ENCODE data around the gene B4GALT5.
"Not testable (repeated sequence)": the region's sequence is repeated elsewhere in the genome, so short reads cannot be mapped to it uniquely, and the experiment has no call there.

B4GALT5 gene

GRCh38 chr20:49677777-49678758 lies 35.6 kb downstream of the B4GALT5 start:
- no peak for DNase-seq

DNA sequence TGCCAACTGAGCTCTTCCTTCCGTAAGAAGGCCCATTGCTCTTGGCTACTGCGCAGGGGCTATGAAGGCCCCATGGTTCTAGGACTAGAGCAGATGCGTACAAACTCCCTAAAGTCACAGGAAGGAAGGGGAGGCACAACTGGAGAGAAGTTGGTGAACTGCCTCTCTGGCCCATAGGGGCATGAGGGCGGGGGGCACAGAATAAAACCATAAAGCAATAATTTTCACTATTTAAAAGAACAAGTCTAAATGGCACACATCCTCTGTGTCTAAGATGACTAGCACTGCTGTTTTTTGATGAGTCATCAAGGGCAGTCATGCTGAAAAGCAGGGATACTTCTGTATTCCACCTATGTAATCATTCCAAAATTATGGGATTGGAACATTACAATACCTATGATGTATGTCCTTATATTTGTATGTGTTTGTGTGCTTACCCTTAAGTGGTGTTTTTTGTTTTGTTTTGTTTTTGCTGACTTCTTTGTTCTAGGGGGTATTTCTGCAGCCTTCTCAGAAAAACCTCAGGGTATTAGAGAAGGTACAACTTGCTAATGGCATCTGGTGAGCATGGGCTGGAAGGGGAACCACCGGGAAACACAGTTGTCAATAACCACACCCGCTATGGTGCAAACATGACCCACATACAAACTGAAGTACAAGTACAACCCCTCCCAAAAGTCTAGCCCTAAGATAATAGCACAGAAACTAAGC lies 36.9 kb downstream of the B4GALT5 start:
- no peak for DNase-seq

DNA sequence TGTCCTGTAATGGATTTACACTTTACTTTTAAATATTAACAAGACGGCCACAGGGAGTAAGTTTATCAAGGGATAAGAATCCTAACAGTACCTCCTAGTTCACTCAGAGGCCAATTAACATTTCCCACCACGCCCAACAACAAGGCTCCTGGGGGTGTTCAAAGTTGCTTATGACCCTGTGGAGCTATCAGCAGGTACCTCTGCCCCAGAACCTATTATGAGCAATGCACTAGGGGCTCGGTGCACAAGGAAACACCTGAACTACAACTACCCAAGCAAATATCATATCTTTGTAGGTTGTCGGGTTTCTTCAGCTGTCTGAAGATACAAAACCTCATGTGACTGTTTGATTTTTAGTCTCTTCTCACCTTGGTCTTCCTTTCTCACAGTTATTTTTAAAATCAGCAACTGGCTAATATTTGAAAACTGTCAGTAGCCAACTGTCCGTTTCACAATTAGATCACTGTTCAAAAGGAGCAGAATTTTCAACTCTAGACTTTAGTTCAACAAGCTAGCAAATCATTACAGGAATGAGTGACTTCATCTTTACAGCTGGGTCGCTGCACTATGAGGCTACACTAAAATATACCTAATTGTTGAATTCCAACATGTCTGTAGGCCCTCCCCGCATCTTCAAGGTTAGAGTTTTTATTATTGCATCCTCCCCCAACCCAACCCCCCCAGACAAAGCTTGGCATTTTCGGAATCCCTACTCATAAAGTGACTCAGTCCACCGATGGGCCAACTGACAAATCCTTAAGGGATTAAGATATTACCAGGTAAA lies 38.1 kb downstream of the B4GALT5 start:
- DNase-seq, result no peak

GRCh38 chr20:49674383-49675352 lies 39.0 kb downstream of the B4GALT5 start:
- no peak for DNase-seq

DNA sequence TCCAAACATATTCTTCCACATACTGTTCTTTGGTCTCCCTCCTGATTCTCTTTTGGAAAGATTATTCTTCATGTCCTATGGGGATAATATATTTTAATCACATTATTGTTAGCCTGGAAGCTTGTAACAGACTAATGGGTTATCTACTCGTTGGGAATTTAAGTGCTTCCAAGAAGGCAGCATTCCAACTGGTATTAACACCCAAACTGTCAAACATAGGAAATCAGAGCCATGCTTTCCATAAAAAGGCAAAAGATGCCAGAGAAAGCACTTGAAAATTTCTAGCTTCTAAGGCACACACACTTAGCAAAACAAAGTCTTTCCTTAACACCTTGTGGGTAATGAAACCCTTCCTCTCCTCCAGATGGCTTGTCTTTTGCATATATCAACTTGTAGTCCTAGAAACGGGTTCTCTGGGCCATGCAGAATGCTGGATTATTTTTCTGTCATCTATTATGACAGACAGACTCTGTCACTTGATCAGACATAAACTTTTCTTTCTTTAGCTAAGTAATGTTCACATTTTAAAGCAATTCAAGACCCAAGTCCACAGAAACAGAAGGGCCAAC lies 41.5 kb downstream of the B4GALT5 start:
- no peak for DNase-seq

DNA sequence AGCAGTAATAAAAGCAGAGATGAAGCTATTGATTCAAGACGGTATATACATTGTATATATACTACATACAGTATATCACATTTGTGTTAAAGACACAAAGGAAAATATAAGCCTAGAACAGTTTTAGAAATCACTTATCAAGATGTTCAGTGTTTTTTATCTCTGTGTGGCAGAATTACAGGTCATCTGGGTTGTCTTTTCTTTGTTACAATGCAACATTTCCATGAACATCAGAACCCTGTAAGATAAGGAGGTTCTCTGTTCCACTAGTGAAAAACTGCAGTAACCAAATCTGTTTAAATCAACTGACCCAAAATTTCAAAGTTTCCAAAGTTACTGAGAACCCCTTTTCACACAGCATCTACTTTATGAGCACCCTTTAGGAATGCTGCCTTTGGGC lies 42.2 kb downstream of the B4GALT5 start:
- DNase-seq, result no peak

- DNase-seq, result no peak
Observed at GRCh38 chr20:49669601-49670189, 44.0 kb downstream of the B4GALT5 start.

DNA sequence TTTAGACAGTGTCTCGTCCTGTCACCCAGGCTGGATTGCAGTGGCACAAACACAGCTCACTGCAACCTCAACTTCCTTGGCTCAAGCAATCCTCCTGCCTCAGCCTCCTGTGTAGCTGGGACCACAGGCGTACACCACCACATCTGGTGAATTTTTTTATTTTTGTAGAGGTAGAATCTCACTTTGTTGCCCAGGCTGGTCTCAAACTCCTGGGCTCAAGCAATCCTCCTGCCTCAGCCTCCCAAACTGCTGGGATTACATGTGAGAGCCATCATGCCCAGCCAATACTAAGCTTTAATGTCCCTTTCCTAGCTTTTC lies 44.8 kb downstream of the B4GALT5 start:
- not testable (repeated sequence) for DNase-seq

- no peak for DNase-seq
Observed at GRCh38 chr20:49668181-49668877, 45.3 kb downstream of the B4GALT5 start.

- DNase-seq, result no peak
Observed at GRCh38 chr20:49666911-49667310, 46.8 kb downstream of the B4GALT5 start.

GRCh38 chr20:49665796-49666195 lies 47.9 kb downstream of the B4GALT5 start:
- no peak for DNase-seq

DNA sequence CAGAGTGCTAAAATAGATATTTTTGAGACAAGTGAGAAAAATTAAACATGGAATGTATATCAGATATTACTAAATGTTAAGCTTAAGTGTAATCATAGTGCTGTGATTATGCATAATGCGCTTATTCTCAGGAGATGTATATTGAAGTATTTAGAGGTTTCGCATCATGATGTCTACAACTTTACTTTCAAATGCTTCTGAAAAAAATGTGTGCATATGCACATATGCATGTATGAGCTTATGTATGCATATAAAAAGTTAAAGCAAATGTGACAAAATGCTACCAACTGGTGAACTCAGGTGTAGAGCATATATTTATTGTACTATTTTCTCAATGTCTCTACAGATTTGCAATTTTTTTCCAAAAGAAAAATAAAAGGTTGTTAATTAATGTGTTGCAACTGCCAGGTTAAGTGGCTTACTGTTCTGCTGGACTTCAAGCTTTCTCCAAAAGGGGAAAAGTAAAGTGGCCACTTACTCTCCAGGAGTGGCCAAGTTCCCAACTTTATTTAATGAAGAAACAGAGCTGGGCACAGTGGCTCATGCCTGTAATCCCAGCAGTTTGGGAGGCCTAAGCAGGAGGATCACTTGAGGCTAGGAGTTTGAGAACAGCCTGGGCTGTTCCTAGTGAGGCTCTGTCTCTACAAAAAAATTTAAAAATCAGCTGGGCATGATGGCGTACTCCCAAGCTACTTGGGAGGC lies 48.9 kb downstream of the B4GALT5 start:
- DNase-seq, result no peak

DNA sequence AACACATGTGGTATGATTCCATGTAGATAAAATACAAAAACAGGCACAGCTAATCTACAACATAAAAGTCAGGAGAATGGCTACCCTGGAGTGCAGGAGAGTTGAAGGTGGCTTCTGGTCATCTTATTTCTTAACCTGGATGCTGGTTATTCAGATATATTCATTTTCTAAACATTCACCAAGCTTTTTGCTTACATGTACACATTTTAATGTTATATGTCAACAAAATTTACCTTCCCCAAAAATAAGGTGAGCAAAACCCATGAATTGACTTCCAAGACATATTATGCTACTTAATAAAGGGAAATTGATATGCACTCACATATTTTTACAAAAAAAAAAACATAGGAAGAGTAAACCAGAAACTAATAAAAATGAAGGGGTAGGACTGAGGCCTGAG lies 50.6 kb downstream of the B4GALT5 start:
- no peak for DNase-seq

- no peak for DNase-seq
Observed at GRCh38 chr20:49661560-49662329, 51.9 kb downstream of the B4GALT5 start.

DNA sequence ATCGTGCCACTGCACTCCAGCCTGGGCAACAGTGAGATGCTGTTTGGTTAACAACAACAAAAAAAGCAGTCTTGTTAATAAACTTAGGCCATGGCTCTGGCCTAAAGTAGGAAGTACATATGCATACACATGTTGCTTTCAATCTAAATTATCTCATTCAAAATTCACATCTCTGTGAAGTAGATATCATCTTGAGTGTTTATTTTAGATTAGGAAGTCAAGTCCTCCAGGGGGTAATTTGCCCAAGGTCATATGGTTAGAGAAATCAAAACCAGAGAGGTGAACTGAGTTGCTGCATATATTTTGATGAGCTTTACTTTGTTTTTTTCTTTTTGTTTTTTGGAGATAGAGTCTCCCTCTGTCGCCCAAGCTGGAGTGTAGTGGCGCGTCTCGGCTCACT lies 52.8 kb downstream of the B4GALT5 start:
- DNase-seq, result no peak

DNA sequence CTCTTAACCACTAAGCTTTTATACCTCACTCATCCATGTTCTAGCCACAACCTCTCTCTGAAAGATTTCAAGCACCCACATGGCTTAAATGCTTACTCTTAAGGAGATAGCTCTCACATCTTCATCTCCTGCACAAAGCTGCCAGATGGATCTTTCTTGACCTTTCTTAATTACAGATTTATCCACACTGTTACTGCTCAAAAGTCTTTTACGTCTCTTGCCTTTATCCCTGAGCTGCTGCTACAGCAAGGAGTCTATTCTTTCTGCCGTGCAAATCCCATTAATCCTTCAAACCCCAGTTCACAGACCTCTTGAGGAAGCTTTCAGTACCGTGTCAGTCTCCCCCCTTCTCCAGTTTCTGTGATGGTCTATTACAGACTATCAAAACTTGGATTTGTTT lies 54.6 kb downstream of the B4GALT5 start:
- DNase-seq, result no peak

DNA sequence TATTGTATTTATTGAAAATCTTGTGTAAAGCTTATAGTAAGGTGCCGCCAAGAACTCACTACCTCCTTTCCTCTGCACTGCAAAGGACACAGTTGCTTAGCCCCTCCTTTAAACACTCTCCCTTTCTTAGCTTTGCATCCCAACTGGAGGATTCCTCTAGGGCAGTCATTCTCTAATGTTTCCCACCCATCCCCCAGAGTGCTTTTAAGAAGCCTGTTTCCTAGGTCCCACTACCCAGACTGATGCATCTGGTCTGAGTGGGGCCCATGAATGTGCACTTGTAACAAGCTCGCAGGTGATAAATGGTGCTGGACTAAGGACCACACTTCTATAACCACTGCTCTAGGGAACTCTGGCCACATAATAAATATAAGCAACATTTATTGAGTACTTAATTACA lies 55.2 kb downstream of the B4GALT5 start:
- DNase-seq, result no peak

GRCh38 chr20:49657118-49657901 lies 56.4 kb downstream of the B4GALT5 start:
- no peak for DNase-seq

- no peak for DNase-seq
Observed at GRCh38 chr20:49656304-49656703, 57.4 kb downstream of the B4GALT5 start.

All from NCI-H510A (cell line).